ENCODE results near the gene CD44.

Gene CD44

DNA sequence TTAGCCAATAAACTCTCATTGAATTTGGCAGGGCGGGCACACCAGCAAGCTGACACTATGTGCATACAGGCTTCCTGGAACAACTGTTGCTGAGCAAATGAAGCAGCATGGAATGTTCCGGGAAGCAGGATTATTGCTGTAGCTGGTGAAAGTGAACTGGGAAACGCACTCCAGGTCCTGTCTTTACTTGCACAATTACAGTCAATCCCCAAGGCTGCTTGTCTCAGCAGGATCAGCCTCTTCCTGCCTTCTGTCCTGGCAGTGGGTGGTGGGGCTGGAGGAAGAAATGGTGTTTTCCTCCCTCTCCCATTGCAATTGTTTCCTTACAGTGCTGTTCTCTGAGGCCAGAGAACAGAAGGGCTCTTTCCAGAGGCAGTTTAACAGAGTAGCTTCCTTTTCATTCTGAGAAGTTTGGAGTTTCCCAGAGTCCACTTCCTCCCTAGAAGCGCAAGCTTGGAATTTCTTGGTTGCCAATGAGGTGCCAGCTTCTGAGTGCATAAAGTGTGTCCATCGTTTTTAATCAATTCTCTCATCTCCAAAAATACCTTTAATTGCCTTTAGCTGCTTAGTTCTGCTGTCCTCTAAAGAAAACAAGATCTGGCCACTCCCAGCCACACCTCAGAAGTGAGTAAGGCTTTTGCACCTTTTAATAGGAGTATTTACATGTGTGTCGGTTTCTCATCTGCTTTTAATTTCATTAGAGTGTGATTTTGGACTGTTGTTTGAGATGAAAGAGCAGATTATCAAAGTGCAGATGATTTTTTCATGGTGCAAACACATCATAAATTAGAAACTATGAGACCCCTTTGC, 19.9 kb downstream of the CD44 start:
- DNase-seq (ENCODE audit: low read depth in 2 of 2), result no peak

DNA sequence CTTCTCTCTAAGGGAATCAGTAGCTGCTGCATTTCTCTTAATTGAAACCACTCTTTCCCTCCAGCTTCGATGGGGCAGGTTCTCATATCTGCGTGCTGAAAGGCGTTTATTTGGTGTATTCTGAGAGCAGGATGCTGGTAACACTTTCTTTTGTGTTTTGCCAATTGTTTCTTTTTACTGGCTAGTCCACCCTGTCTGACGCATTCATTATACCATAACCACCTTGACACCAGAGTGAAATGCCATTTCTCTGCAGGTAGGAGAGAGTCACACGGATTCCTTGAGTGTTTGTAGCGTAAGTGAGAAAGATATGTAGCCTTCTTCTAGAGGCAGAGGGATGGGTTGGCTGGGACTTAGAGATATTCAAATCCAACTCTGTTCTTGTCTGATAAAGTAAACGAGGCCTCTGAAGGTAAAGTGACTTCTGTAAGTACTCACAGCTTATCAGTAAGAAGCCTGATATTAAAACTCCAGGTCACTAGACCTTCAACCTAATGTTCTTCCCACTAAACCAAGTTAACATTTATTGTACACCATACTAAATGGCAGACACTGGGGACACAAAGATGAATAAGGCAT, 21.4 kb downstream of the CD44 start:
- DNase-seq (ENCODE audit: low read depth in 2 of 2), result no peak

- DNase-seq (ENCODE audit: low read depth in 2 of 2), result no peak
Observed at GRCh38 chr11:35160902-35161597, 22.1 kb downstream of the CD44 start.

- DNase-seq (ENCODE audit: low read depth in 2 of 2), result no peak
Observed at GRCh38 chr11:35162745-35163144, 23.8 kb downstream of the CD44 start.

DNA sequence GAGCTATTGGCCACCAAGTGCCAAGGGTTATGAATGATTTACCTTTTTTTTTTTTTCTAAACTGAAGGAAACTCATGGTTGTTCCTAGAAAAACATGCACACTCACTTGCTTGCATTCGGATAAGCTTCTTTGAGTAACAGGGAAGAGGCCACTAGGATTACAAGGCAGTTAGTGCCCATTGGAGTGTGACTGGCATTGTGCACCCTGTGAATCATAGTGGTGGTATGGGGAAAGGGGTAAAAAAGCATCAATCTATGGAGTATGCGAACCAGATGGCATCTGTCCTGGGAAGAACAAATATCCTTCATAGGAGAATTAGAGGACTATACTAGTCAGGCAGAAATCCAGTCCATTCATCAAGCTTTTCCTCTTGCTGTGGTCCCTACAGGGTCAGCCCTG, 24.2 kb downstream of the CD44 start:
- DNase-seq (ENCODE audit: low read depth in 2 of 2), result no peak

- no peak for DNase-seq (ENCODE audit: low read depth in 2 of 2)
Observed at GRCh38 chr11:35163702-35164496, 24.9 kb downstream of the CD44 start.

GRCh38 chr11:35165030-35165422, 26.1 kb downstream of the CD44 start:
- no peak for DNase-seq (ENCODE audit: low read depth in 2 of 2)

GRCh38 chr11:35165423-35166368, 26.7 kb downstream of the CD44 start:
- peak; percentile 77 to 78 for DNase-seq (ENCODE audit: low read depth in 2 of 2)

DNA sequence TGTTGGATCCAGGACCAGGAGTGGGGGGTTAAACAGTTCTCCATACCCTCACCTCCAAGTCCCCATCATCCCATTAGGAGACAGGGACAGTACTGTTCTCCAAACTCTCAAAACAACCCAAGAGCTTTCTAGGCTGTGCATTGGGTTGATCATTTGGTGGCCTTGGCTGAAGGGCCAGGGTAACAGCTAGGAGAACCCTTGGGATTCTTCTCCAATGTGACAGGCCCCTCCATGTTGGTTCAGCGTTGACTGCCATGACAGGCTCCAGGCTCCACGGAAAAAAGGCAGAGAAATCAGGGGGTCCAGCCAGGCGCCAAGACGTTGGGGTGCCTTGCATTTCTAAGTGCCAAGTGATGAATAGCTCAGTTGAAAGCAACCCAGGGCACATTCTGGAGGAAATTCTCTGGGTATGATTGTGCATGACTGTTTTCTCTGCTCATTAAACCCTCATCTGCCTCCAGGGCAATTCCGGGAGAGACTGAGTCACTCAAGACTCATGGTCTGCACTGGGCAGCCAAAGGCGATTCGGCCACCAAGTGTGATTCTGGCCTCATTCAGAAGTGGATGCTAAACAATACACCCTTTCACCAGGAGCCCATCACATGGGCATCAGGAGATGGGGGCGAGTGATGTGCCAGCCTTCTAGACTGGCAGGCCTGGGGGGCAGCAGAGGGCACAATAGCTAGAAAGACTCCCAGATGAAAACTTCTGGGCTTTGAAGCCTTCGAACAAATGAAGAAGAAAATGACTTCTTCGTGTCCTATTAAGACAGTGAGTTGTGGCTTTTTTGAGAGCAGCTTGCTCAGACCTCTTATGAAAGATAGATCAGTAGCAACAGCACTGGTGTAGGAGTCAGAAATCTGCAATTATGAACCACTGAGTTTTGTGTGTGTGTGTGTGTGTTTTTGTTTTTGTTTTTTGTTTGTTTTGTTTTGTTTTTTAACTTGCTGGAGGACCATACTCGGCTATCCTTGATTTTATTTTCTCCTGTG, 27.7 kb downstream of the CD44 start:
- no peak for DNase-seq (ENCODE audit: low read depth in 2 of 2)

DNA sequence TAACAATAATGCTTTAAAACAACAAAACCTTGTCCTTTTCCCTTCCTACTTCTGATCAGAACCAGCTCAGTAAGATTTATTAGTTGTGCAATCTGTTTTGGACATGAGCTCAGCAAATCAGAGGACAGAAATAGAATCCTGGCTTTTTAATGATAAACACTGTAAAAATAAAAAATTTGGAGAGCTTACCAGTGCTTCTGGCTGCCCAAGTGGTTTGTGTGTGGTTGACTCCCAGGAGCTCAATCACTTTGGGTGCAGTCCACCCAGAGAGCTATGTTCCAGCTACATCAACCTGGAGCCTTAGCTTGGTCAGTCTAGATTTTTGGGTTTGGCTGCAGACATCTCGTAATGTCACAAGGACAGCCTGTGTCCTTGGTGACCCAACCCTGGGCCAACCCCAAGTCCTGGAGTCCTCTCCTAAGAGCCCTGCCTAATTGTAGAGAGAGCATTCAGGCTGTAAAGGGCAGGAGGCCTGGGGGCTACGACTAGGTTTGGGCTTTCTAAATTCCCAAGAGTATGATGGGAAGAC, 28.5 kb downstream of the CD44 start:
- no peak for DNase-seq (ENCODE audit: low read depth in 2 of 2)

DNA sequence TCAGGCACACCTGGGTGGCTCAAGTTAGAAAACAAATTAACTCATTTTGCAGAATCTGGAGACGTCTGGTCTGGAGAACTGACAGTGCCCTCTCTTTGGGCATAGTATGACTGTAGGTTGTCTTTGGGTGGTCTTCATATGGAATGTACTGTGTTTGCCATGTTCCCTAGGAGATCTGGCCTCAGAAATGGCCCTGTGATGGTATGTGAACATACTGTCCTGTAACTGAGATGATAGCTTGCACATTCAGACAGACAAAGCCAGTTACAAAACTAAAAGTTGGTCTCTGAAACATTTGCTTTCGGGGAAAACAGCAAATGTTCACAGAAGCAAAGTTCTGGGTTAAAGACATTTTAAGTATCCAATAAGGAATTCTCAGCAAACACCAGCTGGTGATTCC, 29.7 kb downstream of the CD44 start:
- DNase-seq (ENCODE audit: low read depth in 2 of 2), result no peak

GRCh38 chr11:35169112-35169511, 30.1 kb downstream of the CD44 start:
- DNase-seq (ENCODE audit: low read depth in 2 of 2), result no peak

DNA sequence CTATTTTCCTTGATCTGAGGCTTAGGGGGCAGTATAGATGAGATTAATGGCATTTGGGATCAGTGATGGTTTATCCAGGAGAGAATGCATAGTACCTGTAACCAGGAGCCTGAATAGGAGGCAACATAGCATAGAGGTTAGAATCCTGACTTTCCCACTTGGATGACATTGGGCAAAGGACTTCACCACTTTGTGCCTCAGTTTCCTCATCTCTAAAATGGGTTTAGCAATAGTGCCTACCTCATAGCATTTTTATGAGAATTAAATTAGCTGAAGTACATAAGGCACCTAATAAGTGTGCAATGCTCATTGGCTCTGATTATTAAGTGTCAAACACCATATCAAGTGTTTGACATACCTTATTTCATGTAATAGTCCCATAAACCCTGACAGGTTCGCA, 30.8 kb downstream of the CD44 start:
- no peak for DNase-seq (ENCODE audit: low read depth in 2 of 2)

DNA sequence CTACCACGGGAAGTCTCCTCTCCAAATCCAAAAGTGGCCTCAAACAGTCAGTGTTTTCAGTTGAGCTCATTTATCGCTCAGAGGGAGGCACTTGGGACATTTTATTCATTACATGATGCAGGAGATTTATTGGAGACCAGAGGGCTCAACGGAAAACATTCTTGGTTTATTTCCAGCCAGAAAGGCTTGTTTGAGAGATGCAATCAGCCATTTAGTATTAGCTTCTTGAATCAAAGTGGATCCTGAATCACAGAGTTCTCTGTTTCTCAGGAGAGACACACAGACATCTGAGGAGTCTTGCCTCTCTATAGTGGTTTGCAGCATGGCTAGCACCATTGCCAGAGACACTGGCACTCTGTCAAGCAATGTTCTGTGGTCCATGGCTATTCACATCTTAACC, 31.5 kb downstream of the CD44 start:
- DNase-seq (ENCODE audit: low read depth in 2 of 2), result no peak

- no peak for DNase-seq (ENCODE audit: low read depth in 2 of 2)
Observed at GRCh38 chr11:35171226-35171625, 32.3 kb downstream of the CD44 start.

- no peak for DNase-seq (ENCODE audit: low read depth in 2 of 2)
Observed at GRCh38 chr11:35173011-35173511, 34.1 kb downstream of the CD44 start.

- no peak for DNase-seq (ENCODE audit: low read depth in 2 of 2)
Observed at GRCh38 chr11:35173616-35174566, 34.9 kb downstream of the CD44 start.

GRCh38 chr11:35174666-35175065, 35.7 kb downstream of the CD44 start:
- no peak for DNase-seq (ENCODE audit: low read depth in 2 of 2)

Measured in stimulated activated CD8-positive, alpha-beta memory T cell treated with anti-CD3 and anti-CD28 coated beads, Interleukin-15, amount 100 ng/mL, for 48 hours (primary cell).